GM21737 (cell line): ENCODE measurements around the gene TMEM131.
"Not testable (repeated sequence)": the region's sequence is repeated elsewhere in the genome, so short reads cannot be mapped to it uniquely, and the experiment has no call there.

ENCODE experiments used
- ATAC-seq: cut with Tn5 transposase; IDR thresholded peaks from one replicate; pipeline ENCODE4 v1.9.1; 2021; ENCODE audit warnings: mild to moderate bottlenecking, moderate library complexity; ENCODE audit not compliant: unreplicated experiment

TMEM131 gene

DNA sequence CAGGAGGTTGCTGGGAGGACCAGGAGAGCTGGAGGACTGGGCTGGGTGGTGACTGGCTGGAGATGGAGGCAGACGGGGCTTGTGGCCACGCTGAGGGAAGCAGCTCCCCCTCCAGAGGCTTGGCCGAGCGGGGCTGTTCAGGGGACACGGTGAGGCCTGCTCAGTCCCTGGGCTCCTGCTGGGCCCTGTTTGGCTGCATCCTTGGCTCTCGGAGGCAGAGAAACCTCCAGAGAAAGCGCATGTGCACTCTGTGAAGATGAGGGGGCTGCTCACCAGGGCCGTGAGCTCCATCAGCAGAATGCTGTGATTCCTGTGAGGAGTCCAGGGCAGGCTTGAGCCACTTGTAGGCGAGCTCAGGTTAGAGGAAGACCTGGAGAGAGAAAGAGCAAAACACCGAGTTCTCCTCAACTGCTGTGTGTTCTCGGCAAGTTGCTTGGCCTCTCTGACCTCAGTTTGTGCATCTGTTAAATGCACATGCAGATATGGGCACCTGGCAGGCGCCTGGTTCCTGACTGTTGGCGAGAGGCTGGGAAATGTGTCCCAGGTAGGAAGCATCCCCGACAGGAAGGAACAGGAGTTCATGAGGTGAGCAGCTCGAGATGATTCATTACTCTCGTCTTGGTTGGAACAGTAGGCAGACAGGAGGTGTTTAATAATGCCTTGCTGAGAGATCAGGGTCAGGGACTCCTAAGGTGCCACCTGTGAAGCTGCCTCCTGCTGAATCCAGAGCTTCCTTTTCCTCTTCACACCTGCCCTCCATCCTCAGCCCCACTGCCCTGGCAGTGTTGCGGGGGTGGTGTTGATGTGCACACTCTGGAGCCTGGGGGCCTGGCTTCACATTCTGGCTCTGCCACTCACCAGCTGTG lies 281.4 kb downstream of the TMEM131 start:
- ATAC-seq: no peak

- ATAC-seq: no peak
Measured at GRCh38 chr2:97713296-97714083, 282.3 kb downstream of the TMEM131 start, which contains the start of gene ZAP70. ZAP70 (plus strand) TSS chr2:97713576; CDS start chr2:97724037, 10,461 bp downstream.

DNA sequence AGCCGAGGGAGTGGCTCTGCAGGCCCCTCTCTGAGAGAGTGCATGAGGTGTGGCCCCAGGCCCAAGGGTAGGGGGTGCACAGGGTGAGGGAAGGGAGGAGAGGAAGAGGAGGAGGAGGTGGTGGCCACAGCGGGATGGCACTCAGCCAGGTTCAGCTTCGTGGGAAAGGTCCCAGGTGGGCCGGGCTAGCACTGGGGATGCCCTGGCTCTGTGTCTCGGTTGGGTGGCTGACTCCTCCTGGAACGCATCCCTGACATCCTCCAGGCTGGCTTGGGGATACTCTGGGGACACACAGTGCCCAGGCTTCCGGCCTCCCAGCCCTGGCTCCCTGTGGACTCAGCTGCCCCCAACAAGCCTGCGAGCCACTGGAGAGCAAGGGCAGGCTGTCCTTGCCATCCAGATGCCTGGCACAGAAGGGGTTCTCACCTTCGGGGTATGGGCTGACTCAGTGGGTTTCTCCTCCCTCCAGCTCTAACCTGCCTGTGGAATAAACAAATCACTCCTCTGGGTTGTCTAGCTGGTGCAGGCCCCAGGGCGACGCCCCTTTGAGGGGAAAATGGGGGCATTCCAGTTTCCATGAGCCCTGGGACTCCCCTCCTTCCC lies 283.0 kb downstream of the TMEM131 start:
- ATAC-seq: no peak

DNA sequence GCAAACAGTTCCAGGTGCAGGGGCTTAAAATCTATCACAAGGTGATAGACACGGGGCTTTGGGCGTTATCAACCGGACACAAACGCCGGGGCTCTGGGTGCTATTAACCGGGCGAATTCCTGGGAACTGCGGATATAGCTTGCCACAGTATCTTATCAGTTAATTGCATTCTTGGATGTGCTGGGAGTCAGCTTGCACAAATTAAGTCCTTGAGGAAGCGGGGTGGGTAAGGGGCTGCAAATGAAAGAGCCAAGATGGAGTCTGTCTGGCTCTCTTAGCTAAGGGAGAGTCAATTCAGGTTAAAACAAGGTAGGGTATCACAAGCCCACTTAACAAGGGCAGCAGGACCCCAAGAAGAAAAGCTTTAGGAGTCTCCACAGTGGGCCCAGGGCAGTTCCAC lies 283.6 kb downstream of the TMEM131 start:
- ATAC-seq: not testable (repeated sequence)

GRCh38 chr2:97711394-97711711 lies 284.4 kb downstream of the TMEM131 start:
- no peak for ATAC-seq

GRCh38 chr2:97708608-97709007 lies 287.1 kb downstream of the TMEM131 start:
- no peak for ATAC-seq

GRCh38 chr2:97708048-97708380 lies 287.7 kb downstream of the TMEM131 start:
- no peak for ATAC-seq

- ATAC-seq: no peak
Measured at GRCh38 chr2:97707362-97708047, 288.2 kb downstream of the TMEM131 start.

GRCh38 chr2:97706708-97707345 lies 288.9 kb downstream of the TMEM131 start:
- ATAC-seq: no peak
